Suppressor macrophage treated with lipopolysaccharide for 1 hour (primary cell): ENCODE measurements around the gene LGALS1.

Experiments used
- DNase-seq, 3 donors: peaks; one replicate each; pipeline ENCODE4 v3.0.0-alpha.2; 2020 to 2022

LGALS1 gene

DNA sequence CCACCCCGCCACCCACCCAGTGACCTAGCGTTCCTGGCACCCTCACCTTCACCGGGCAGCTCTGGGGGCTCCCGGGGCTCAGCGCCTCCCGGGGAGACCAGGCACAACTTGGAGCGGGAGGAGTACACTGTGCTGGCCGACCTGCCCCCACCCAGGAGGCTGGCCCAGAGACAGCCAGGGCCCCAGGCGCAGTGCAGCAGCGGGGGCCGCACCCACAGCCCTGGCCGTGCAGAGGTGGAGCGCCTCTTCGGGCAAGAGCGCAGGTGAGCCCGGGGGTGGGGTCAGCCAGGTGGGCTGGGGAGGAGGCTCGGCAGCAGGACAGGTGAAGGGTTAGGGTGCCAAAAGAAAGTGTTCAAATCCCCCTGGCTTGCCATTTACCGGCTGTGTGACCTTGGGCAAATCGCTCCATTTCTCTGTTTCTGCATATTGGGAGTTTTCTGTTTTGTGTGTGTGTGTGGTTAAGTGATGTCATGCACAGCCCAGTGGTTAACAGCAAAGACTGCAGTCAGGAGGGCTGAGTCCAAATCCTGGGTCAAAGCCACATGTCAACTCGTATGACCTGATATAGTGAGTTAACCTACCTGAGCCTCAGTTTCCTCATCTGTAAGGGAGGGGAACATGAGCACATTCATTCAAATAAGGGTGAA, 50.9 kb downstream of the LGALS1 start:
- DNase-seq: peak; percentile 64 to 74 (median 66)

DNA sequence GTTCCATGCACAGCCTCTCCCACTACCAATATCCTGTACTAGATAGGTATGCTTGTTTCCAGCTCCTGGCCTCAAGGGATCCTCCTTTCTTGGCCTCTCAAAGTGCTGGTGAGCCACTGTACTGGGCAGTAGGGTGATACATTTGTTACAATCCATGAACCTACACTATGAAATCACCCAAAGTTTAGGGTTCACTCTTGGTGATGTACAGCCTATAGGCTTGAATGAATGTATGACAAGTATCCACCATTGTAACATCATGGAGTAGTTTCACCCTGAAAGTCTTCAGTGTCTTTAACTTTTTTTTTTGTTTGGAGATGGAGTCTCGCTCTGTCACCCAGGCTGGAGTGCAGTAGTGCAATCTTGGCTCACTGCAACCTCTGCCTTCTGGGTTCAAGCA, 53.2 kb downstream of the LGALS1 start:
- DNase-seq: no peak
